ENCODE data around the gene AADAT.
A peak's percentile ranks its signal among the peaks of the same experiment; 100 is the strongest.
"Not testable (repeated sequence)": the region's sequence is repeated elsewhere in the genome, so short reads cannot be mapped to it uniquely, and the experiment has no call there.

Gene AADAT

DNA sequence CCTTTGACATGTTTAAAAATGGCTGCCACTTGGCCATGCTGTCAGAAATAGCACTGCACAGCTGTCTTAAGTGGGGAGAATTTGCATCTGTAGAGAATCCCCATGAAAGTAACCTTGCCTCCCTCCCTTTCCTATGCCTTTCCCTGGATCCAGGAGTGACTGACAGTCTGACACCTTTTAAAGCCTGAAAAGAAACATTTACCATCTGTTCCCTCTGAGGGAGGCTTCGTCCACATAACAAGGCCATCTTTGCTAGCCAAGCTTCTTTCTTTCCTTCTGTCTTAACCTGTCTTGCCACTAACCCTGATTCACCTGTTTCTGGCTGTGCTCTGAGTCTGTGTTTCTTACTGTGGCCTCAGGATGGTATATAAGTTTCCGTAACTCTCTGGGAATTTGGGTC is 21.3 kb upstream of the AADAT start:
- Histone ChIP-seq H3K9ac (ENCODE audit: low read length) (no peak overlapping the region), H3K9me3 (ENCODE audit: low read length) (no peaks in the 10 kb centered on the region), H3K4me1 (ENCODE audit: insufficient read depth, low read length) (no peaks in the 10 kb centered on the region), H3K4me3 (ENCODE audit: low read depth in 1 of 2, low read length in 2 of 2) (no peak overlapping the region), H3K36me3 (ENCODE audit: insufficient read depth, low read length) (no peaks in the 10 kb centered on the region), H3K27ac (ENCODE audit: low read depth, low read length) (no peak overlapping the region), H3K27me3 (ENCODE audit: control insufficient read depth in 1 of 2, insufficient read depth in 2 of 2, low read length in 2 of 2) (no peaks in the 10 kb centered on the region)

DNA sequence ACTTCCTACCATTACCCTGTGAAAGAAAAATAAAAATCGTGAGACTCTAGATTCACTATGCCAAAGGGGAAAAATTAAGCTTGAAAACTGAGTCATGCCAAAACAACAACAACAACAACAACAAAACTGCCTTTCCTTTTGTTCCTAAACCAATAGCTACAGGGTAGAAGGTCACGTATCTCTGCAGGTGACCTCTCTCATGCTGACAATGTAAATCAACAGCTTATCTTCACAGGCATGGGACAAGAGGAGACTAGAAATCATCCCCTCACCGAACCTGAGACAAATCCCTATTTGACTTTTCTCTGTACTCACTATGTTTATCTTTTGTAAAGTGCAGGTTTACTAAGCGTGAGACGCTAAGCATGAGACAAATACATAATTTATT is 20.5 kb upstream of the AADAT start:
- Histone ChIP-seq H3K4me3 (ENCODE audit: low read depth in 1 of 2, low read length in 2 of 2) (no peak overlapping the region), H3K9ac (ENCODE audit: low read length) (no peak overlapping the region), H3K36me3 (ENCODE audit: insufficient read depth, low read length) (no peaks in the 10 kb centered on the region), H3K27me3 (ENCODE audit: control insufficient read depth in 1 of 2, insufficient read depth in 2 of 2, low read length in 2 of 2) (no peaks in the 10 kb centered on the region), H3K4me1 (ENCODE audit: insufficient read depth, low read length) (no peaks in the 10 kb centered on the region), H3K27ac (ENCODE audit: low read depth, low read length) (no peak overlapping the region), H3K9me3 (ENCODE audit: low read length) (no peaks in the 10 kb centered on the region)

- Histone ChIP-seq H3K9me3 (ENCODE audit: low read length) (no peaks in the 10 kb centered on the region), H3K36me3 (ENCODE audit: insufficient read depth, low read length) (no peaks in the 10 kb centered on the region), H3K4me3 (ENCODE audit: low read depth in 1 of 2, low read length in 2 of 2) (no peak overlapping the region), H3K4me1 (ENCODE audit: insufficient read depth, low read length) (no peaks in the 10 kb centered on the region), H3K9ac (ENCODE audit: low read length) (no peak overlapping the region), H3K27ac (ENCODE audit: low read depth, low read length) (no peak overlapping the region), H3K27me3 (ENCODE audit: control insufficient read depth in 1 of 2, insufficient read depth in 2 of 2, low read length in 2 of 2) (no peaks in the 10 kb centered on the region)
Measured at GRCh38 chr4:170109586-170110284, 20.0 kb upstream of the AADAT start.

DNA sequence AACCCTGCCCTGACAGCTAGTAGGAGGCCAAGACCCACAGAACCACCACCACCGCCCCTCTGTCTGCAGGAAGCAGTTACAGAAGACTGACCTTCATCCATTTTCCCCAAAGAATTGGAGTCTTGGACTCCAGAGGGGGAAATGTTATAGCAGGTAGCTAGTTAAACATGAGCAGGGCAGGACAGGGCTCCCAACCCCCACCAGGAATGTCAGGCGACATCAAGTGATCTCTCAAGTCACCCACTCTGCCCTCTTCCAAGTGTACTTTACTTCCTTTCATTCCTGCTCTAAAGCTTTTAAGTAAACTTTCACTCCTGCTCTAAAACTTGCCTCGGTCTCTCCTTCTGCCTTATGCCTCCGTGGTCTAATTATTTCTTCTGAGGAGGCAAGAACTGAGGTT is 17.1 kb upstream of the AADAT start:
- Histone ChIP-seq H3K4me1 (ENCODE audit: insufficient read depth, low read length) (no peaks in the 10 kb centered on the region), H3K36me3 (ENCODE audit: insufficient read depth, low read length) (no peaks in the 10 kb centered on the region), H3K4me3 (ENCODE audit: low read depth in 1 of 2, low read length in 2 of 2) (no peak overlapping the region), H3K27me3 (ENCODE audit: control insufficient read depth in 1 of 2, insufficient read depth in 2 of 2, low read length in 2 of 2) (no peaks in the 10 kb centered on the region), H3K27ac (ENCODE audit: low read depth, low read length) (no peak overlapping the region), H3K9ac (ENCODE audit: low read length) (no peak overlapping the region), H3K9me3 (ENCODE audit: low read length) (no peaks in the 10 kb centered on the region)

DNA sequence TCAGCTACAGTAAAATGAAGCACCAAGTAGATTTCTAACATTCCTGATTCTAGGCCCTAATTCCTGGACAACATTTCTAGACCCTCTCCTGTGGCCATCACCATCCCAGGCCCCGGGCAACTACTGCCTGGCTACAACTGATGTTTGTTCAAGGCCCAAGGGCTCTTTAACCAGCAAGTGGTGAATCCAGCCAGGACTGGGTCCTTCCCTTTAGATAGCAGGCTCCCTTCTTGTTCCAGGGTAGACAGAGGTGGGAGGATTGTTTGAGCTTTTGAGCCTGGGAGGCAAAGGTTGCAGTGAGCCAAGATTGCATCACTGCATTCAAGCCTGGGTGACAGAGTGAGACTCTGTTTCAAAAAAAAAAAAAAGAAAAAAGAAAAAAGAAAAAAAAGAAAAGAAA is 12.7 kb upstream of the AADAT start:
- Histone ChIP-seq H3K9me3 (ENCODE audit: low read length) (no peaks in the 10 kb centered on the region), H3K27ac (ENCODE audit: low read depth, low read length) (no peak overlapping the region), H3K36me3 (ENCODE audit: insufficient read depth, low read length) (no peaks in the 10 kb centered on the region)

GRCh38 chr4:170098171-170098570 is 8.4 kb upstream of the AADAT start:
- not testable (repeated sequence) for H3K4me3 ChIP-seq (ENCODE audit: low read depth in 1 of 2, low read length in 2 of 2); H3K9ac ChIP-seq (ENCODE audit: low read length); H3K36me3 ChIP-seq (ENCODE audit: insufficient read depth, low read length); H3K9me3 ChIP-seq (ENCODE audit: low read length); H3K4me1 ChIP-seq (ENCODE audit: insufficient read depth, low read length); H3K27ac ChIP-seq (ENCODE audit: low read depth, low read length); H3K27me3 ChIP-seq (ENCODE audit: control insufficient read depth in 1 of 2, insufficient read depth in 2 of 2, low read length in 2 of 2)

More for the DNA sequence above, 12.7 kb upstream of the AADAT start:
- no peaks in the 10 kb centered on the region for H3K27me3 ChIP-seq (ENCODE audit: control insufficient read depth in 1 of 2, insufficient read depth in 2 of 2, low read length in 2 of 2)
- H3K4me3 ChIP-seq (ENCODE audit: low read depth in 1 of 2, low read length in 2 of 2) = no peak overlapping the region
- no peak overlapping the region for H3K9ac ChIP-seq (ENCODE audit: low read length)
- no peaks in the 10 kb centered on the region for H3K4me1 ChIP-seq (ENCODE audit: insufficient read depth, low read length)

DNA sequence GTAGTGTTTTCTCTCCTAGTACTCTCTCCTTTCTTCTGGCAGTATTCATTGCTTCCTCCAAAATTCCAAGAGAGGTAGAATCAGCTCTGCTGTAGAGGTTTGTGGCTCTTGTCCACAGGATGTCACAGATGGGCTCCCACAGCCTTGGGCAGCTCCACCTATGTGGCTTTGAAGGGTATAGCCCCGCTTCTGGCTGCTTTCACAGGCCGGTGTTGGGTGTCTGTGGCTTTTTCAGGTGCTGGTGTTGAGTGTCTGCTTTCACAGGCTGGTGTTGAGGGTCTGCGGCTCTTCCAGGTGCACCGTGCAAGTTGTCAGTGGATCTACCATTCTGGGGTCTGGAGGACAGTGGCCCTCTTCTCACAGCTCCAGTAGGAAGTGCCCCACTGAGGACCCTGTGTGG is 7.9 kb upstream of the AADAT start:
- Histone ChIP-seq H3K27ac (ENCODE audit: low read depth, low read length) (no peak overlapping the region), H3K9ac (ENCODE audit: low read length) (no peak overlapping the region), H3K36me3 (ENCODE audit: insufficient read depth, low read length) (no peaks in the 10 kb centered on the region), H3K4me3 (ENCODE audit: low read depth in 1 of 2, low read length in 2 of 2) (no peak overlapping the region), H3K9me3 (ENCODE audit: low read length) (no peaks in the 10 kb centered on the region), H3K4me1 (ENCODE audit: insufficient read depth, low read length) (no peaks in the 10 kb centered on the region), H3K27me3 (ENCODE audit: control insufficient read depth in 1 of 2, insufficient read depth in 2 of 2, low read length in 2 of 2) (no peaks in the 10 kb centered on the region)

- Histone ChIP-seq H3K4me1 (ENCODE audit: insufficient read depth, low read length) (peaks cover 2% of the 10 kb centered on the region), H3K4me3 (ENCODE audit: low read depth in 1 of 2, low read length in 2 of 2) (no peak overlapping the region), H3K9ac (ENCODE audit: low read length) (no peak overlapping the region), H3K36me3 (ENCODE audit: insufficient read depth, low read length) (no peaks in the 10 kb centered on the region), H3K27me3 (ENCODE audit: control insufficient read depth in 1 of 2, insufficient read depth in 2 of 2, low read length in 2 of 2) (no peaks in the 10 kb centered on the region), H3K27ac (ENCODE audit: low read depth, low read length) (no peak overlapping the region), H3K9me3 (ENCODE audit: low read length) (no peaks in the 10 kb centered on the region)
Measured at GRCh38 chr4:170093973-170094535, 4.3 kb upstream of the AADAT start.

DNA sequence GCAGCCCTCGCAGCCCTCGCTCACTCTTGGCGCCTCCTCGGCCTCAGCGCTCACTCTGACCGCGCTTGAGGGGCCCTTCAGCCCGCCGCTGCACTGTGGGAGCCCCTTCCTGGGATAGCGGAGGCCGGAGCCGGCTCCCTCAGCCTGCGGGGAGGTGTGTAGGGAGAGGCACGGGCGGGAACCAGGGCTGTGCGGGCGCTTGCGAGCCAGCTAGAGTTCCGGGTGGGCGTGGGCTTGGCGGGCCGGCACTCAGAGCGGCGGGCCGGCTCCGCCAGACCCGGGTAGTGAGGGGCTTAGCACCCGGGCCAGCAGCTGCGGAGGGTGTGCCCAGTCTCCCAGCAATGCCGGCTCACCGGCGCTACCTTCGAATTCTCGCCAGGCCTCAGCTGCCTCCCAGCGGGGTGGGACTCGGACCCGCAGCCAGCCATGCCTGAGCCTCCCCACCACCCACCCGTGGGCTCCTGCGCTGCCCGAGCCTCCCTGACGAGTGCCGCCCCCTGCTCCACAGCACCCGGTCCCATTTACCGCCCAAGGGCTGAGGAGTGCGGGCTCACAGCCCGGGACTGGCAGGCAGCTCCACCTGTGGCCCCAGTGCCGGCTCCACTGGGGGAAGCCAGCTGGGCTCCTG is 1.4 kb upstream of the AADAT start:
- Histone ChIP-seq H3K4me1 (ENCODE audit: insufficient read depth, low read length) (peaks cover 8% of the 10 kb centered on the region), H3K4me3 (ENCODE audit: low read depth in 1 of 2, low read length in 2 of 2) (no peak overlapping the region), H3K36me3 (ENCODE audit: insufficient read depth, low read length) (no peaks in the 10 kb centered on the region), H3K27ac (ENCODE audit: low read depth, low read length) (no peak overlapping the region), H3K27me3 (ENCODE audit: control insufficient read depth in 1 of 2, insufficient read depth in 2 of 2, low read length in 2 of 2) (no peaks in the 10 kb centered on the region), H3K9ac (ENCODE audit: low read length) (no peak overlapping the region), H3K9me3 (ENCODE audit: low read length) (no peaks in the 10 kb centered on the region)

DNA sequence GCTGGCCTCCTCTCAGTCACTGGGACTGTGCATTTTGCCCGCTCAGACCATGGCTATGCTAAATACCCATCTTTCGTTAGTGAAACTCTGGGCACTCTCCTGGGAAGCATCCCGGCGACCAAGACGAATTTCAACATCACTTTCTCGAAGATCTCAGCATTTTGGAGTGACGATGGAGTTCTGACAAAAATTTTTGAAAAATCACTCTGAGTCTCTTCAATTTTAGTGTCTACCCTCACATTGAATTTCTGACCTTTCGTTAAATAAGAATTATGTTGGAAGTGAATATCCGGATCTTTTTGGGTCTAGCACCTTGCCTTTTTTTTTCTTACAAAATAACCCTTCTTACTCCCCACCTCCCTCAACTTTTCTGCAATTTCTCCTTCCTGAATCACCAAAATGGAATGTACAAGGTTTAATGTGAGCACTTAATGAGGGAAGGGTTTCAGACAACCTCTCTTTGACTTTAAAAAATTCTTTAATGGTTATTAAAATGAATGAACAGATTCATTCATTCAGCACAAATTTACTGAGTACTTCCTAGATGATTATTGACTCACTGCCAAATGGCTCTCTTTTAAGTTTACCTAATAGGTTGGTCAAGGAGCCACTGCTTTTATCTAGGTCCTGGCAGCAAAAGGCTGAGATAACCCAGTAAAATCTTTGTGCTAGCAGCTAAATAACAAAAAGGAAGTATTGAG is 746 bp upstream of the AADAT start:
- Histone ChIP-seq H3K4me3 (ENCODE audit: low read depth in 1 of 2, low read length in 2 of 2) (peak overlapping the region; percentile 67 to 74), H3K9me3 (ENCODE audit: low read length) (no peaks in the 10 kb centered on the region), H3K9ac (ENCODE audit: low read length) (no peak overlapping the region), H3K4me1 (ENCODE audit: insufficient read depth, low read length) (peaks cover 8% of the 10 kb centered on the region), H3K27ac (ENCODE audit: low read depth, low read length) (no peak overlapping the region), H3K27me3 (ENCODE audit: control insufficient read depth in 1 of 2, insufficient read depth in 2 of 2, low read length in 2 of 2) (no peaks in the 10 kb centered on the region), H3K36me3 (ENCODE audit: insufficient read depth, low read length) (no peaks in the 10 kb centered on the region)

DNA sequence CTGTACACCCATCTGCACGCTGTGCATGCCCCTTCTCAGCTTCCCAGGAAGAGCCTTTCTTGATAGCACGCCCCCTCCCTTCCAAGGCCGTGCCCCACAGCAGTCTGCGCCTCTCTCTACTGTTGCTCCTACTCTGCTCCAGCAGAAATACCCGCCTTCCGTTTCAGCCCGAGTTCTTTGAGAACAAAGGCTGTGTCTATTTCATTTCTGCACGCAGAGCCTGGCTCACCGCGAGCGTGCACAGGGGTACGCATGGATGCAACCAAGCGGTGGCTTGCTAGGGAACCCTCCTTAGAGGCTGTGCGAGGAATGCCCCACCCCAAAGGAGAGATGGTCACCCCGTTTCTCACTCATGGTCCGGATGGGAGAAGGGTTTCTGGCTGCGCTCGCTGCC is 485 bp downstream of the AADAT start:
- Histone ChIP-seq H3K4me1 (ENCODE audit: insufficient read depth, low read length) (peaks cover 8% of the 10 kb centered on the region), H3K4me3 (ENCODE audit: low read depth in 1 of 2, low read length in 2 of 2) (peak overlapping the region; percentile 67 to 74), H3K27ac (ENCODE audit: low read depth, low read length) (peak overlapping the region; percentile 23), H3K27me3 (ENCODE audit: control insufficient read depth in 1 of 2, insufficient read depth in 2 of 2, low read length in 2 of 2) (no peaks in the 10 kb centered on the region), H3K9ac (ENCODE audit: low read length) (peak overlapping the region; percentile 26), H3K36me3 (ENCODE audit: insufficient read depth, low read length) (peaks cover 4% of the 10 kb centered on the region), H3K9me3 (ENCODE audit: low read length) (no peaks in the 10 kb centered on the region)
